Hematopoietic multipotent progenitor cell treated with erythropoietin and hydrocortisone succinate and interleukin-3 and kit ligand, for 17 days (in vitro differentiated cells): ENCODE measurements around the gene TBC1D1.
"Not testable (repeated sequence)": the region's sequence is repeated elsewhere in the genome, so short reads cannot be mapped to it uniquely, and the experiment has no call there.

ENCODE experiments used
- DNase-seq: peaks from one replicate; pipeline ENCODE4 v3.0.0-alpha.2; 2015; ENCODE audit warnings: low spot score

Gene TBC1D1

GRCh38 chr4:37968747-37969146 lies 77.9 kb downstream of the TBC1D1 start:
- no peak for DNase-seq

- no peak for DNase-seq
These were observed 79.8 kb downstream of the TBC1D1 start for GRCh38 chr4:37970702-37971101.

- DNase-seq: no peak
These were observed 80.3 kb downstream of the TBC1D1 start for GRCh38 chr4:37971202-37971601.

- no peak for DNase-seq
These were observed 82.6 kb downstream of the TBC1D1 start for GRCh38 chr4:37973441-37973840.

GRCh38 chr4:37975321-37975822 lies 84.5 kb downstream of the TBC1D1 start:
- not testable (repeated sequence) for DNase-seq

GRCh38 chr4:37976507-37976906 lies 85.6 kb downstream of the TBC1D1 start:
- DNase-seq: no peak

- DNase-seq: peak; percentile 43
These were observed 86.1 kb downstream of the TBC1D1 start for GRCh38 chr4:37976991-37977470.

- peak; percentile 23 for DNase-seq
These were observed 86.8 kb downstream of the TBC1D1 start for GRCh38 chr4:37977471-37978247.

- no peak for DNase-seq
These were observed 87.5 kb downstream of the TBC1D1 start for GRCh38 chr4:37978248-37978924.

GRCh38 chr4:37980246-37980645 lies 89.4 kb downstream of the TBC1D1 start:
- DNase-seq: no peak

- DNase-seq: no peak
These were observed 90.5 kb downstream of the TBC1D1 start for GRCh38 chr4:37981425-37981824.

GRCh38 chr4:37981844-37982720 lies 91.2 kb downstream of the TBC1D1 start:
- no peak for DNase-seq

GRCh38 chr4:37982736-37983135 lies 91.9 kb downstream of the TBC1D1 start:
- no peak for DNase-seq

GRCh38 chr4:37983951-37984350 lies 93.1 kb downstream of the TBC1D1 start:
- DNase-seq: no peak

GRCh38 chr4:37985730-37986275 lies 94.9 kb downstream of the TBC1D1 start:
- no peak for DNase-seq

GRCh38 chr4:37988670-37989069 lies 97.8 kb downstream of the TBC1D1 start:
- DNase-seq: no peak

GRCh38 chr4:37989398-37990260 lies 98.7 kb downstream of the TBC1D1 start:
- no peak for DNase-seq

GRCh38 chr4:37990731-37991245 lies 99.9 kb downstream of the TBC1D1 start:
- DNase-seq: no peak

GRCh38 chr4:37991623-37992410 lies 100.9 kb downstream of the TBC1D1 start:
- DNase-seq: no peak

GRCh38 chr4:37993806-37994205 lies 102.9 kb downstream of the TBC1D1 start:
- no peak for DNase-seq
